Hematopoietic multipotent progenitor cell treated with erythropoietin and hydrocortisone succinate and interleukin-3 and kit ligand, for 8 days (in vitro differentiated cells): Measurements from ENCODE around the gene C12orf50.
A peak's percentile ranks its signal among the peaks of the same experiment; 100 is the strongest.
"Not testable (repeated sequence)": the region's sequence is repeated elsewhere in the genome, so short reads cannot be mapped to it uniquely, and the experiment has no call there.

Experiments
- DNase-seq: peaks from one replicate; pipeline ENCODE4 v3.0.0-alpha.2; 2015

Gene C12orf50

DNA sequence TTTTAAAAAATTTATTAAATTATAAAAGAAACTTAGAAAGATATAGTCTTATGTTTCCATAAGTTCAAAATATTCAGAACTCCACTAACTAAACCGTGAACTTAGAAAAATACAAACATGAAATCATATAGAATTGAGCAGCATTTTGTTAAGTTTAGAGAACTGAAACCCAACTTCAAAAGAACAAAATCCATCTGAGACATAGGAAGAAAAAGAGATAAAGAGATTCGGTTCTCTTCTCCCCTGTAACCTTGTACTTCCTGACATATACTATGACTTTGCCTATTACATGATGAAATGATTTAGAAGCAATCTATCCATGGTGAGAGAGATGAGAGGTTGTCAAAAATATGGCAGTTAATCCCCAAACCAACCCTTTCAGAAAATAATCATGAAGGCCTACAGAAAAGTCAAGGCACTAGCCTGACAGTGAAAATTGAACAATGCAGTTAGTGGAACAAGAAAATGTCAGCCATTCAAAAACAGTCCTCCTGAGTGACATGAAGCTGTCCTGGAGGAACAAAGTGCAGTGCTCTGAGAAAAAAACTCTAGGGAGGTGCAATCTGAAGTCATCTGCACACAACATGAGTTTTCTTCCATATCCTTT, 44.0 kb downstream of the C12orf50 start:
- DNase-seq: no peak

- no peak for DNase-seq
These were observed 47.0 kb downstream of the C12orf50 start for GRCh38 chr12:87982208-87982607.

- DNase-seq: no peak
These were observed 47.7 kb downstream of the C12orf50 start for GRCh38 chr12:87981495-87981894.

- no peak for DNase-seq
These were observed 53.3 kb downstream of the C12orf50 start for GRCh38 chr12:87975879-87976278.

DNA sequence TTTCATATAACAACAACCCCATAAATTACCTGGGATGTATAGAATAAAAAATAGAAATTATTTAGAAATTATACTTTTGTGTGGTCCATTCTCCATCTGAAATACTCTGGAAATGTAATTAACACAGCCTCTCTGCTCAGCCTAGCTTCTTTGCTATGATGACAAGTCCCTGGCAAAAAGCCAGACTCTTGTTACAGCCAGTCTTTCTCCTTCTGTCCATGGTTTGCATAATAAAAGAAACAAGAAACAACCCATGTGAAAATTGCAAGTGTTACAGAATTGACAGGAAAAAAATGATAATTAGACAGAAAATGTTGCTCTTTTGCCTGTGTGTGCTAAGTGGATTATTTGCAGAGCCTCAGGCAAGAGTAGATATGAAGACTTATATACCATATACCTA, 61.3 kb downstream of the C12orf50 start:
- DNase-seq: no peak

DNA sequence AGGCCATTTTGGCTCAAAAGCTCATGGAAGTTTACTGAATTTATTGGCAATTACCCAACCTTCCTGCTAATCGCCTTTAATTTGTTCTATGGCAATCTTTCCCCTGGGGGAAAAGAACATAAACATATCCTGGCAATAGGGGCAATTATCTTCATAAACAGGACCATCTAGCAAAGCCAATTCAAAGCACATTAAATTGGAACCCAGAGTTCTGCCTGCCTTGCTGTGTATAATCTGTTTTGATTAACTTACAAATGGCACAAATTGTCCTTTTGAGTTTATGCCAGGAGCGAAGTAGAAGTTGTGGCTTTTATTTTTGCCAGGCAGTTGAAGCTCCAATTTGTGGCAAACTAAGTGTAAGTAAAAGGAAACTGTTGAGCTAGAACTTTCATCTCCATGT, 68.6 kb downstream of the C12orf50 start:
- no peak for DNase-seq

- DNase-seq: not testable (repeated sequence)
These were observed 75.2 kb downstream of the C12orf50 start for GRCh38 chr12:87954028-87954427.

- peak; percentile 30 for DNase-seq
These were observed 75.8 kb downstream of the C12orf50 start for GRCh38 chr12:87953256-87953860.

GRCh38 chr12:87952850-87953249, 76.4 kb downstream of the C12orf50 start:
- DNase-seq: no peak

GRCh38 chr12:87952223-87952622, 77.0 kb downstream of the C12orf50 start:
- no peak for DNase-seq

- DNase-seq: no peak
These were observed 85.4 kb downstream of the C12orf50 start for GRCh38 chr12:87943762-87944161.

DNA sequence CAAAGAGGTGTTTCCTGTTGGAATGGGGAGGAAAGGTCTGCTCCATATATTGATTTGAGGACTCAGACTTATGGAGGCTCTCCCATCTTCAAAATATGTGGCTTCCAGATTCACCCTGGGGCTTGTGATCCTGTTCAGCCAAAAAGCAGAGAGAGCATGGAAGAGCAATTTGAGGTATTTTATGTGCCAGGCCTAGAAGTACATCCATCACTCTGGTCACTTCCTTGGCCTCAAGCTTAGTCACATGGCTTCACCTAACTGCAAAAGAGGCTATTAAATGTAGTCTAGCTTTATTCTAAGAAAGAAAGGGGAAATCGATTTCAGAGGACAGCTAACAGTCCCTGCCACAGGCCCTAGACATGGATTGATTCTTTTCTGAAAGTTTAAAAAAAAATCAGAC, 86.2 kb downstream of the C12orf50 start:
- DNase-seq: no peak

DNA sequence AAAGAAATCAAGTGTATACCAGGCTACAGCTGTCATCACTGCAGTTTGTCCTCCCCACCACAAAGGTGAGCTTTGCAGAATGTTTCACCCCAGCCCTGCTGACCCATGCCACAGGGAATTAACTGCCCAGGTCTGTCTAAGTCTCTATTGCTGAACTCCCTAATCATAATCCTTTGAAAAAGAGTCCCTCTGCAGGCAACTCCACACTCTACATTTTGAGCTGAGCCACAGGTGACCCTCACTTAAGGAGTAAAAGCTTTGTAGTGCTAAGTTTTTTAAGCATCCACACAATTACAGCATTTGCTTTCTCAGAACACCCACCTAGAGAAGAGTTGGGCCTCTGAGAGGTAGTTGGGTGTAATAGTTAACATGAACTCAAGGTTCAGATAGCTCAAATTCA, 90.0 kb downstream of the C12orf50 start:
- no peak for DNase-seq

DNA sequence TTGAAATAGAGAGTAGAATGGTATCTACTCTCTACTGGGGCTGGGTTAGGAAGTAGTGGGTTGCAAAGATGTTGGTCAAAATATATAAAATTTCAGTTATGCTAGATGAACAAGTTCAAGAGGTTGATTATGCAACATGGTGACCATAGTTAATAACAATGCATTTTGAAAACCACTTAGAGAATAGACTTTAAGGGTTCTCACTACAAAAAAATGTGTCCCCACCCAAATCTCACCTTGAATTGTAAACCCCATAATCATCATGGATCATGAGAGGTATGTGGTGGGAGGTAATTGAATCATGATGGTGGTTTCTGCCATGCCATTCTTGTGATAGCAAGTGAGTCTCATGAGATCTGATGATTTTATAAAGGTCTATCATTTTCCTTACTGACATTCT, 94.0 kb downstream of the C12orf50 start:
- DNase-seq: no peak

- no peak for DNase-seq
These were observed 95.2 kb downstream of the C12orf50 start for GRCh38 chr12:87933991-87934390.

DNA sequence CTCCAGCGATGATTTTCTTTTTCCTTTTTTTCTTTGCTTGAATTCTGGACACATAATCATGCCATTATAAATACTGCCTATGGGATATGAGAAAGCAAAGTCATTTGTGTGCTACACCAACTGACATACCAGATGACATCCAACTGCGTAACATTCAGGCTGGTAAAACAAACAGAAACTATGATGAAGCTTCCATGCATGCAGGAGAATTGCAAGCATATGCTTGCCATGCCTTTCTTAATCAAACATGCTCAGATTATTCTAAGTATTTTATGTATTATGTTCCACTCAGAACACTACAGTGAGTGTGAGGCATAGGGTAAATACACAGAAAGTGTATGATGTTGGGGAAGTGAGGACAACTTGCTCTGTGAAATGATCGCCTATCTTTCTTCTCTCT, 97.4 kb downstream of the C12orf50 start:
- no peak for DNase-seq

GRCh38 chr12:87930627-87931026, 98.6 kb downstream of the C12orf50 start:
- no peak for DNase-seq
